ENCODE measurements around the gene SYNE1. TPM values are rescaled to one million over a fixed set of nuclear protein-coding genes. Genes with fewer than 3 reads are reported as not detected.

Gene SYNE1
- total RNA-seq, 3 donors from 2014 or later: 16.8 to 78.6 (median 22.3) TPM

GRCh38 chr6:152206072-152206818 is 430.9 kb downstream of the SYNE1 start:
- intact Hi-C loops (cut with DNase I, micrococcal nuclease): loop anchor here in 1 of 2 donors (10.0 kb wide), 1 partner anchor 59 kb away; no protein-coding TSS in a partner anchor
- Histone ChIP-seq H3K4me1 (ENCODE audit: low read depth) (no peaks in the 10 kb centered on the region), H3K36me3 (ENCODE audit: low read depth) (no peaks in the 10 kb centered on the region), H3K4me3 (no peak overlapping the region), H3K9me3 (no peaks in the 10 kb centered on the region)
- DNase-seq (peak in 2 of 3 donors; percentile 57 to 66), ATAC-seq (peak; percentile 47)
- no peak for TF ChIP-seq CTCF (IDR thresholded peaks at IDR 0.05)

- DNase-seq: no peak
- H3K4me3 ChIP-seq: no peak overlapping the region
- no peak for TF ChIP-seq CTCF (IDR thresholded peaks at IDR 0.05)
- H3K4me1 ChIP-seq (ENCODE audit: low read depth): no peaks in the 10 kb centered on the region
- intact Hi-C loops (cut with DNase I, micrococcal nuclease): loop anchor here in 1 of 2 donors (10.0 kb wide), 1 partner anchor 60 kb away; no protein-coding TSS in a partner anchor
- no peaks in the 10 kb centered on the region for H3K9me3 ChIP-seq
- no peak for ATAC-seq
- no peaks in the 10 kb centered on the region for H3K36me3 ChIP-seq (ENCODE audit: low read depth)
Observed at GRCh38 chr6:152204591-152204990, 432.6 kb downstream of the SYNE1 start.

- DNase-seq (no peak), ATAC-seq (no peak)
- Histone ChIP-seq H3K4me3 (no peak overlapping the region), H3K4me1 (ENCODE audit: low read depth) (no peaks in the 10 kb centered on the region), H3K36me3 (ENCODE audit: low read depth) (no peaks in the 10 kb centered on the region), H3K9me3 (no peaks in the 10 kb centered on the region)
- TF ChIP-seq CTCF (IDR thresholded peaks at IDR 0.05): no peak
- intact Hi-C loops (cut with DNase I, micrococcal nuclease): loop anchor here in 1 of 2 donors (10.0 kb wide), 1 partner anchor 64 kb away; no protein-coding TSS in a partner anchor
Observed at GRCh38 chr6:152201120-152201519, 436.0 kb downstream of the SYNE1 start.

GRCh38 chr6:152195896-152196295 is 441.3 kb downstream of the SYNE1 start:
- no peaks in the 10 kb centered on the region for H3K36me3 ChIP-seq (ENCODE audit: low read depth)
- DNase-seq (no peak), ATAC-seq (no peak)
- H3K9me3 ChIP-seq: no peaks in the 10 kb centered on the region
- no peak for TF ChIP-seq CTCF (IDR thresholded peaks at IDR 0.05)
- no peaks in the 10 kb centered on the region for H3K4me1 ChIP-seq (ENCODE audit: low read depth)
- H3K4me3 ChIP-seq: no peak overlapping the region
- intact Hi-C loops (cut with DNase I, micrococcal nuclease): no loop called here

GRCh38 chr6:152189736-152190135 is 447.4 kb downstream of the SYNE1 start:
- Histone ChIP-seq H3K4me3 (no peak overlapping the region), H3K4me1 (ENCODE audit: low read depth) (no peaks in the 10 kb centered on the region), H3K9me3 (no peaks in the 10 kb centered on the region), H3K36me3 (ENCODE audit: low read depth) (no peaks in the 10 kb centered on the region)
- TF ChIP-seq CTCF (IDR thresholded peaks at IDR 0.05): no peak
- intact Hi-C loops (cut with DNase I, micrococcal nuclease): no loop called here
- DNase-seq (no peak), ATAC-seq (no peak)
